LNCAP (cell line): ENCODE data around the gene CC2D2A.

ENCODE experiments used
- TF ChIP-seq, protein P1 (sequence below): fragments of 450-650 bp; IDR thresholded peaks from 2 replicates; pipeline ENCODE4 v1.5.1; 2017; ENCODE audit warnings: mild to moderate bottlenecking

The CC2D2A gene

GRCh38 chr4:15638418-15638817 lies 168.7 kb downstream of the CC2D2A start:
- TF ChIP-seq, protein P1, sequence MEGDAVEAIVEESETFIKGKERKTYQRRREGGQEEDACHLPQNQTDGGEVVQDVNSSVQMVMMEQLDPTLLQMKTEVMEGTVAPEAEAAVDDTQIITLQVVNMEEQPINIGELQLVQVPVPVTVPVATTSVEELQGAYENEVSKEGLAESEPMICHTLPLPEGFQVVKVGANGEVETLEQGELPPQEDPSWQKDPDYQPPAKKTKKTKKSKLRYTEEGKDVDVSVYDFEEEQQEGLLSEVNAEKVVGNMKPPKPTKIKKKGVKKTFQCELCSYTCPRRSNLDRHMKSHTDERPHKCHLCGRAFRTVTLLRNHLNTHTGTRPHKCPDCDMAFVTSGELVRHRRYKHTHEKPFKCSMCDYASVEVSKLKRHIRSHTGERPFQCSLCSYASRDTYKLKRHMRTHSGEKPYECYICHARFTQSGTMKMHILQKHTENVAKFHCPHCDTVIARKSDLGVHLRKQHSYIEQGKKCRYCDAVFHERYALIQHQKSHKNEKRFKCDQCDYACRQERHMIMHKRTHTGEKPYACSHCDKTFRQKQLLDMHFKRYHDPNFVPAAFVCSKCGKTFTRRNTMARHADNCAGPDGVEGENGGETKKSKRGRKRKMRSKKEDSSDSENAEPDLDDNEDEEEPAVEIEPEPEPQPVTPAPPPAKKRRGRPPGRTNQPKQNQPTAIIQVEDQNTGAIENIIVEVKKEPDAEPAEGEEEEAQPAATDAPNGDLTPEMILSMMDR, result no peak

- TF ChIP-seq, protein P1, result no peak
These were observed 178.9 kb downstream of the CC2D2A start for GRCh38 chr4:15648600-15648999.

DNA sequence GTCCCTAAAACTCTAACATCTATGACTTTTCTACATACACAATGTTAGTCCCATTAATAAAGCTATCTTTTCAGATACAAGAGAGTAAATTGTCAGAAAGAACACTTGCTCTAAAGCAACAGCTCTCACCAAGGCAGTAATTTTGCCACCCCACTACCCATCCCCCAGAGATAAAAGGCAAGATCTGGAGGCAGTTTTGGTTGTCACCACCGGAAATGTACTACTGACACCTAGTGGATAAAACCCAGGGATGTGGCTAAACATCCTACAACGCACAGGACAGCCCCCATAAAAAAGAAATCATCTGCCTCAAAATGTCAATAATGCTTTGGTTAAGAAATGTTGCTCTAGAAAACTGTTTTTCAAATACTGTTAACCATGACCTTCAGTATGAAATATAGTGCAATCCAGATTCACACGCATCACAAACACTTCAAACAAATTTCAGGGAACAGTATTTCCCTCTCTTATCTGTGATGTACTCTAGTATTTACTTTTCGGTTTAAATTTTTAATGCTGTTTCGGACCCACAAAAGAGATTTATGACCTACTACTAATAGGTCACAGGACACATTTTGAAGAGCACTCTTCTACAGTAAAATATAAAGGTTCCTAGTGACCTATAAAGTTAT lies 180.3 kb downstream of the CC2D2A start:
- TF ChIP-seq, protein P1, result peak; percentile 83
